KMS-11 (cell line): ENCODE results near the gene CENPF.

Experiments
- H2AFZ ChIP-seq: fragments of 200-600 bp; sonication (generic); 2 replicates; pipeline ENCODE4 v1.6.1; 2016; ENCODE audit warnings: antibody characterized with exemption, mixed run types, low read depth
- H3K27ac ChIP-seq: fragments of 200-600 bp; sonication (generic); 2 replicates; pipeline ENCODE4 v1.6.1; 2016; ENCODE audit warnings: mild to moderate bottlenecking, mixed run types
- H3K27me3 ChIP-seq: fragments of 200-600 bp; sonication (generic); 2 replicates; pipeline ENCODE4 v1.6.1; 2017; ENCODE audit warnings: mild to moderate bottlenecking, low read depth, mixed run types, moderate library complexity; ENCODE audit not compliant: insufficient read depth
- H3K36me3 ChIP-seq: fragments of 200-600 bp; sonication (generic); 2 replicates; pipeline ENCODE4 v1.6.1; 2017; ENCODE audit warnings: mild to moderate bottlenecking, mixed run types; ENCODE audit not compliant: insufficient read depth
- H3K4me1 ChIP-seq: fragments of 200-600 bp; sonication (generic); 2 replicates; pipeline ENCODE4 v1.6.1; 2016; ENCODE audit warnings: mild to moderate bottlenecking, low read depth, mixed run types; ENCODE audit not compliant: poor library complexity, severe bottlenecking
- H3K4me2 ChIP-seq: fragments of 200-600 bp; sonication (generic); 2 replicates; pipeline ENCODE4 v1.7.0; 2016; ENCODE audit warnings: mild to moderate bottlenecking, mixed run types
- H3K4me3 ChIP-seq: fragments of 200-600 bp; sonication (generic); IDR thresholded peaks from 2 replicates; pipeline ENCODE4 v1.6.1; 2017; ENCODE audit warnings: low read depth, low read length, mixed read lengths; ENCODE audit not compliant: insufficient read depth
- H3K79me2 ChIP-seq: fragments of 200-600 bp; sonication (generic); 2 replicates; pipeline ENCODE4 v1.6.1; 2016; ENCODE audit warnings: low read depth, mixed run types; ENCODE audit not compliant: insufficient read depth
- H3K9ac ChIP-seq: fragments of 200-600 bp; sonication (generic); 2 replicates; pipeline ENCODE4 v1.6.1; 2016; ENCODE audit warnings: mild to moderate bottlenecking, mixed run types
- H4K20me1 ChIP-seq: fragments of 200-600 bp; sonication (generic); 2 replicates; pipeline ENCODE4 v1.6.1; 2016; ENCODE audit warnings: mild to moderate bottlenecking, mixed run types; ENCODE audit not compliant: insufficient read depth
- TF ChIP-seq, protein P1 (sequence below): fragments of 200-600 bp; sonication (generic); conservative IDR thresholded peaks from 2 replicates; pipeline ENCODE4 v1.6.1; 2017; ENCODE audit warnings: low read depth, mild to moderate bottlenecking, antibody characterized with exemption, low read length, moderate library complexity, mixed read lengths

Gene CENPF

DNA sequence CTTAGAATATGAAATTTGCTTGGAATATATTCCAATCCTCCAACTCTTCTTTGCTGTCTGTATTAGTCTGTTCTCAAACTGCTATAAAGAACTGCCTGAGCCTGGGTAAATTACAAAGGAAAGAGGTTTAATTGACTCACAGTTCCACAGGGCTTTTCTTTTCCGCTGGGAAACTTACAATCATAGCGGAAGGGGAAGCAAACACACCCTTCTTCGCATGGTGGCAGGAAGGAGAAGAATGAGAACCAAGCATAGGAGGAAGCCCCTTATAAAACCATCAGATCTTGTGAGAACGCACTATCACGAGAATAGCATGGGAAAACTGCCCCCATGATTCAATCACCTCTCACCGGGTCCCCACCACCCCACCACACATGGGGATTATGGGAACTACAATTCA is 14.8 kb downstream of the CENPF start:
- H3K4me1 ChIP-seq = peaks cover 3% of the 10 kb centered on the region
- peaks cover 44% of the 10 kb centered on the region; the same call in 1 of the 2 replicates for H3K36me3 ChIP-seq
- H3K4me3 ChIP-seq = no peak overlapping the region
- H4K20me1 ChIP-seq = no peaks in the 10 kb centered on the region
- TF ChIP-seq, protein P1, sequence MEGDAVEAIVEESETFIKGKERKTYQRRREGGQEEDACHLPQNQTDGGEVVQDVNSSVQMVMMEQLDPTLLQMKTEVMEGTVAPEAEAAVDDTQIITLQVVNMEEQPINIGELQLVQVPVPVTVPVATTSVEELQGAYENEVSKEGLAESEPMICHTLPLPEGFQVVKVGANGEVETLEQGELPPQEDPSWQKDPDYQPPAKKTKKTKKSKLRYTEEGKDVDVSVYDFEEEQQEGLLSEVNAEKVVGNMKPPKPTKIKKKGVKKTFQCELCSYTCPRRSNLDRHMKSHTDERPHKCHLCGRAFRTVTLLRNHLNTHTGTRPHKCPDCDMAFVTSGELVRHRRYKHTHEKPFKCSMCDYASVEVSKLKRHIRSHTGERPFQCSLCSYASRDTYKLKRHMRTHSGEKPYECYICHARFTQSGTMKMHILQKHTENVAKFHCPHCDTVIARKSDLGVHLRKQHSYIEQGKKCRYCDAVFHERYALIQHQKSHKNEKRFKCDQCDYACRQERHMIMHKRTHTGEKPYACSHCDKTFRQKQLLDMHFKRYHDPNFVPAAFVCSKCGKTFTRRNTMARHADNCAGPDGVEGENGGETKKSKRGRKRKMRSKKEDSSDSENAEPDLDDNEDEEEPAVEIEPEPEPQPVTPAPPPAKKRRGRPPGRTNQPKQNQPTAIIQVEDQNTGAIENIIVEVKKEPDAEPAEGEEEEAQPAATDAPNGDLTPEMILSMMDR = no peak
- no peak overlapping the region for H3K9ac ChIP-seq
- H3K27me3 ChIP-seq = no peaks in the 10 kb centered on the region
- peaks cover 28% of the 10 kb centered on the region for H3K79me2 ChIP-seq
- no peak overlapping the region for H3K27ac ChIP-seq
- no peak overlapping the region for H2AFZ ChIP-seq
- no peak overlapping the region for H3K4me2 ChIP-seq

DNA sequence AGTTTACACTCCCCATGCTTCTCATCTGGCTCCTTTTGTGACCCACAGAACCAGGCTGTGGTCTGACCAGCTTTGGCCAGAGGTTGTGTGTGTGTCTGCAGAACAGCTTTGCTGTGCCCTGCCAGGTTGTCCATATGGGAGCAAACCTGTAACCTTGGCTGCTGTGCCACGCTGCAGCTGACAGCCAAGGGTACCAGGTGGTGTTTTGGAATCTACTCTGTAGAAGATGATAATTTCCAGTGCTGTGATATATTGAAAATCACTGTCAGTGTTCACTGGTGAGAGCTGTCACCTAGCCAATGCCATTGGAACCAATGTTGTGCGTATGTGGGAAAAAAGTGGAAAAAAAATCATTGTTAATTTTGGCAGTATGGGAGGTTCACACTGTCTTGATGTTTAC is 18.2 kb downstream of the CENPF start:
- no peaks in the 10 kb centered on the region for H3K27me3 ChIP-seq
- H3K36me3 ChIP-seq = peaks cover 33% of the 10 kb centered on the region; the same call in 1 of the 2 replicates
- no peaks in the 10 kb centered on the region for H3K79me2 ChIP-seq
- H3K27ac ChIP-seq = no peak overlapping the region
- no peak overlapping the region for H3K9ac ChIP-seq
- H3K4me2 ChIP-seq = no peak overlapping the region
- no peak overlapping the region for H3K4me3 ChIP-seq
- no peaks in the 10 kb centered on the region for H4K20me1 ChIP-seq
- H3K4me1 ChIP-seq = no peaks in the 10 kb centered on the region
- TF ChIP-seq, protein P1 = no peak
- H2AFZ ChIP-seq = no peak overlapping the region

DNA sequence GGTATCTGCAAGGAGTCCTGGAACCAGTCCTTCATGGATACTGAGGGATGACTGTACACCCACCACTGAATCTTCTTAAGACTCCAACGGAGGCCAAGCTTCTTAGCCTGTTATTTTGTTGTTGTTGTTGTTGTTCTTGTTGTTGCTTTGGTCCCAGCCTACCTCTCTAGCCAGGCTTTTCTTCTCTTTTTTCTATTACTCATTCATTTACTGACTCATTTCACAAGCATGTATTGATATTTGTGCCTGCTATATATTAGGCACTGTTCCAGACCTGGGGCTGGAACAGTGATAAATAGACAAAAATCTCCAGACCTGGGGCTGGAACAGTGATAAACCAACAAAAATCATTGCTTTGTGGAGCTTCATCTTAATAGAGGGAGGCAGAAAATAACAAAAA is 20.4 kb downstream of the CENPF start:
- H3K27me3 ChIP-seq = no peaks in the 10 kb centered on the region
- no peaks in the 10 kb centered on the region for H4K20me1 ChIP-seq
- H3K36me3 ChIP-seq = peaks cover 25% of the 10 kb centered on the region; the same call in 1 of the 2 replicates
- TF ChIP-seq, protein P1 = no peak
- no peaks in the 10 kb centered on the region for H3K79me2 ChIP-seq
- no peak overlapping the region for H3K27ac ChIP-seq
- no peak overlapping the region for H3K4me2 ChIP-seq
- H3K9ac ChIP-seq = no peak overlapping the region
- no peak overlapping the region for H2AFZ ChIP-seq
- H3K4me1 ChIP-seq = no peaks in the 10 kb centered on the region
- no peak overlapping the region for H3K4me3 ChIP-seq

DNA sequence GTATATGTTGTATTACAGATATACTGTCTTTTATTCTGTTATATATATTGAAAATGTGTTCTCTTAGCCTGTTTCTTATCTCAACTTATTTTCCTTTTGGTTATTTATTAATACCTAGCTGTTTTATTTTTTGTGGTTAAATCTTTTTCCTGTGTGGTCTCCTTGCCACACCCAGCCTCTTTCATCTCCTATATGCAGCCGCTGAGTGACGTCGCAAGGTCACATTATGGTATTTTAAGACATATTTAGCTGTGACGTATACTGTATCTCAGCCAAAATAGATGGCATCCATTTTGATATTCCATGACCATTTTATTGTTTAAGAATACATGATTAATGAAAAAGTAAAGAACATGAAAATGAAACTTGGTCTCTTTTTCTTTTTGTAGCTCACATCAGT is 29.1 kb downstream of the CENPF start:
- peaks cover 22% of the 10 kb centered on the region; the same call in 1 of the 2 replicates for H3K36me3 ChIP-seq
- H3K27me3 ChIP-seq = no peaks in the 10 kb centered on the region

More for the DNA sequence above, 29.1 kb downstream of the CENPF start:
- no peak overlapping the region for H3K9ac ChIP-seq
- TF ChIP-seq, protein P1 = no peak
- H4K20me1 ChIP-seq = no peaks in the 10 kb centered on the region
- no peak overlapping the region for H3K4me2 ChIP-seq
- no peaks in the 10 kb centered on the region for H3K79me2 ChIP-seq
- H3K4me1 ChIP-seq = no peaks in the 10 kb centered on the region
- H3K27ac ChIP-seq = no peak overlapping the region
- H2AFZ ChIP-seq = no peak overlapping the region
- no peak overlapping the region for H3K4me3 ChIP-seq
